ENCODE data around the gene OSBPL5.
"Not testable (repeated sequence)": the region's sequence is repeated elsewhere in the genome, so short reads cannot be mapped to it uniquely, and the experiment has no call there.

The OSBPL5 gene

GRCh38 chr11:3120071-3120792 is 44.9 kb downstream of the OSBPL5 start:
- Mint-ChIP-seq H3K4me1 (no peaks in the 10 kb centered on the region), H3K27ac (peak overlapping the region in 1 of 2 donors; percentile 34), H3K9me3 (peaks cover 1 to 2% of the 10 kb centered on the region in 2 donors), H3K27me3 (no peaks in the 10 kb centered on the region), H3K4me3 (no peak overlapping the region)
- ATAC-seq (no peak), DNase-seq (no peak)

DNA sequence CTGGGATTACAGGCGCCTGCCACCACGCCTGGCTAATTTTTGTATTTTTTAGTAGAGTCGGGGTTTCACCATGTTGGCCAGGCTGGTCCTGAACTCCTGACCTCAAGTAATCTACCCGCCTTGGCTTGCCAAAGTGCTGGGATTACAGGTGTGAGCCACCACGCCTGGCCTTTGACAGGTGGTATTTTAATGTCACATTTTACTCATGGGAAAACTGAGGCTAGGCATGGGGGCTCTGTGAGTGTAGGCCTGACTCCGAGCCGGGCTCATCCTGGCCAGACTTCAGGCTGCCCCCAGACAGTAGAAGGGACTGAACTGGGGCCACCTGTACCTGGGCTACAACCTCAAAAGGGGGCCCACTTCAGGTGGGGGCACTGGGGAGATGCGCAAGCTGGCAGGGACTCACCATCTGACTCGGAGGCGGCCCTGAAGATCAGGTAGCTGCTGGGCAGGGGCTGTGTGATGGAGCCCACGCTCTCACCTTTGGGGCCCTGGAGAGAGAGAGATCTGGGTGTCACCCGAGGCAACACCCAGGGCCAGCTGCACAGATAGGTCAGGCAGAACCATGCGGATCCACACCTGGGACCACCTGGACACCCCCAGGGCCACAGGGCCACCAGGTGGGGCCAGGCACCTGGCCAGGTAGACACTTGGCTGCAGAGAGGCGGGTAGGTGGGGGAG is 45.8 kb downstream of the OSBPL5 start:
- H3K4me3 Mint-ChIP-seq: no peak overlapping the region
- DNase-seq (no peak), ATAC-seq (no peak)

DNA sequence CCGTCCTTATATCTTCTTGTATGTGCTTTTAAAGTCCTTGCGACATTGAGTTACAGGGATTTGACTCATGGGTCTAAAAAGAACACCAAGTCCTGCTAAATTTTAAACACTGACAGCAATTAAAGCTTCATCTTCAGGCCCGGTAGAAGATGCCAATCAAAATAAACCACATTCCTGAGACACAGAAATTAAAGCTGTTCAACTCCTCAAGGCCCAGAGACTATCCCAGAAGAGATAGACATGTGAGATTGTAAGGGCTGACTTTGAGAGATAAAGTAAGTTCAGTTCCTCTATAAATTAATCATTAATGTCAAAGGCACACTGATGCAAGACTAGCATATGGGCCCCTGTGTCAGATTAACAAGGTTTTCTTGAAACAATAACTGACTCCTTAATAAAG is 49.8 kb downstream of the OSBPL5 start:
- Mint-ChIP-seq H3K27ac (no peak overlapping the region), H3K4me3 (no peak overlapping the region), H3K9me3 (peaks cover 5 to 14% of the 10 kb centered on the region in 2 donors), H3K27me3 (no peaks in the 10 kb centered on the region), H3K4me1 (no peaks in the 10 kb centered on the region)
- no peak for ATAC-seq
- no peak for DNase-seq

More for the DNA sequence above, 45.8 kb downstream of the OSBPL5 start:
- H3K9me3 Mint-ChIP-seq: peaks cover 5 to 9% of the 10 kb centered on the region in 2 donors
- H3K27ac Mint-ChIP-seq: peak overlapping the region in 1 of 2 donors; percentile 54
- H3K27me3 Mint-ChIP-seq: no peaks in the 10 kb centered on the region
- no peaks in the 10 kb centered on the region for H3K4me1 Mint-ChIP-seq

- H3K27me3 Mint-ChIP-seq, ATAC-seq, H3K4me1 Mint-ChIP-seq, H3K27ac Mint-ChIP-seq, DNase-seq, H3K4me3 Mint-ChIP-seq: not testable (repeated sequence)
- H3K9me3 Mint-ChIP-seq: peaks cover 5 to 14% of the 10 kb centered on the region in 2 donors
Observed at GRCh38 chr11:3113661-3114060, 51.4 kb downstream of the OSBPL5 start.

DNA sequence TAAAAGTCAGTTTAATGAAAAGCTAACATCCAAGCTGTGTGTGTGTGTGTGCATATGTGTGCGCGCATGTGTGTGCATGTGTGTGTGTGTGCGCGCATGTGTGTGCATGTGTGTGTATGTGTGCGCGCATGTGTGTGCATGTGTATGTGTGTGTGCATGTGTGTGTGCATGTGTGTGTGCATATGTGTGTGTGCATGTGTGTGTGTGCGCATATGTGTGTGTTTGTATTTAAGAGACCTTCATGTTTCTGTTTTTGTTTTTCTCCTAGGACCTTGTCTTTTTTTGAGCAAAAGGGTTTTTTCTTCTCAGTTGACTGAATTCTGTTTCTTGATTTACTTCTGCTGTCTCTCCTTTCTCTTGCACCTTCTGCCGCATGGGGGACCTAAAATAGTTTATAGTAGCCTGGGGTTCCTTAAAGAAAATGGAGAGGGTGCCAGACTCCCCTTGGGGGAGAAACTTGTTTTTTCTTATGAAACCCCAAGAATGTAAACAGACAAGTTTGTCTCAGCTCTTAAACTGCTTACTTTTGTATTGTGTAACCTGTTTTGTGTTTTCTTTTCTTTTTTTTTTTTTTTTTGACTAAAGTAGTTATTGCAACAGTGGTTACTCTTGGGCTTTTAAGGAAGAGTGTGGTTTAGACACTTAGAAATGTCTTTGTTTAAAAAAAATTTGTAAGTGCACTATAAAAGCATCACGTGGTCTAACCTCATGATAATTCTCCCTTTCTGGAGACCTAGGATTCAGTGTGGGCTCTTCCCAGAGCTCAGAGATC is 53.0 kb downstream of the OSBPL5 start:
- Mint-ChIP-seq H3K9me3 (peaks cover 5 to 14% of the 10 kb centered on the region in 2 donors), H3K4me1 (no peaks in the 10 kb centered on the region), H3K27me3 (no peaks in the 10 kb centered on the region), H3K27ac (no peak overlapping the region), H3K4me3 (no peak overlapping the region)
- ATAC-seq (no peak), DNase-seq (no peak)

- no peak overlapping the region for H3K27ac Mint-ChIP-seq
- no peaks in the 10 kb centered on the region for H3K4me1 Mint-ChIP-seq
- ATAC-seq (no peak), DNase-seq (no peak)
- H3K4me3 Mint-ChIP-seq: no peak overlapping the region
- peaks cover 5 to 14% of the 10 kb centered on the region in 2 donors for H3K9me3 Mint-ChIP-seq
- no peaks in the 10 kb centered on the region for H3K27me3 Mint-ChIP-seq
Observed at GRCh38 chr11:3111466-3111865, 53.6 kb downstream of the OSBPL5 start.

- Mint-ChIP-seq H3K27ac (no peak overlapping the region), H3K27me3 (no peaks in the 10 kb centered on the region), H3K9me3 (peaks cover 3 to 10% of the 10 kb centered on the region in 2 donors), H3K4me3 (no peak overlapping the region), H3K4me1 (no peaks in the 10 kb centered on the region)
- peak; percentile 84 for ATAC-seq
- peak; percentile 50 to 57 for DNase-seq
Observed at GRCh38 chr11:3109921-3110706, 55.0 kb downstream of the OSBPL5 start.

DNA sequence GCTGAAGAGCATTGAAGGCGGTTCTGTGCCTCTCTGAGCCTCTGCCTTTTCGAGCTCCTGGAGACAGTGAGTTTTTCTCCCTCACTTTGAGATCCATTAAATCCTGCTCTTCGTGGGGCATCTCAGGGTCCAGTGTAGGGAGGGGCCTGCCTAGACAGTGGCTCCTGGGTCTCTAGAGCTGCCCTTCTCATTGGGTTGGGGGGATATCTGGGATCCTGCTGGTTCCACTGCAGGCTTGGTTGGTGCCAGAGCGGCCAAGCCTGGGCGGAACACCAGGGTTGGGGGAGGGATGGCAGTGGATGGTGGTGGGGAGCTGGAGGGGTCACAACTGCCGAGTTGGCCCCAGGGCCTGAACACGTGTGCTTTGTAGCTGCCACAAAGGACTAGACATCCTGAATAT is 55.7 kb downstream of the OSBPL5 start:
- H3K27ac Mint-ChIP-seq: no peak overlapping the region
- DNase-seq (no peak), ATAC-seq (no peak)
- no peak overlapping the region for H3K4me3 Mint-ChIP-seq
- peaks cover 0 to 6% of the 10 kb centered on the region in 2 donors for H3K9me3 Mint-ChIP-seq
- H3K27me3 Mint-ChIP-seq: no peaks in the 10 kb centered on the region
- no peaks in the 10 kb centered on the region for H3K4me1 Mint-ChIP-seq

DNA sequence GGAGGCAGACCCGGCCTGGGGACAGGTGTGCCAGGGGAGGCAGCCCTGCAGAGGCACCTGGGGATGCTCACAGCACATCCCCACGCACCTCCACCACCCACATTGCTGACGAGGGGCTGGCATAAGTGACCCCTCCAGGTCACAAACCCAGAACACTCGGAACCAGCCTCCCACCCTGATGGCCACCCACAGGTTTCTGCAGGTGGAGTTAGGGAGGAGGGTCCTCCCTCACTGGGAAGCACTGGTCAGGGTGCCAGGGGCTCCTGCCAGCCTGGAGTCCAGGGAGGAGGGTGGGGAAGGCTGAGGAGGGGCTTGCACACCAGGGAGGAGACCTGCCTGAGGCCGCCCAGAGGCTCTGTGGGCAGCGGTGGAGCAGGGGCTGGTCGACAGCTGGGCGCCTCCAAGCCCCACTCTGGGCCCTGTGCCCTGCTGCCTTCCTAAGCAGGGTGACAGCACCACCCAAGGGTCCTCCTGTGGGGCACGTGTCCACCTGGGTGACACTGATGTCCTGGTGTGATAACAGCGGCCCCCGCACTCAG is 56.9 kb downstream of the OSBPL5 start:
- Mint-ChIP-seq H3K4me1 (no peaks in the 10 kb centered on the region), H3K9me3 (no peaks in the 10 kb centered on the region), H3K4me3 (no peak overlapping the region), H3K27ac (peak overlapping the region in 1 of 2 donors; percentile 86), H3K27me3 (no peaks in the 10 kb centered on the region)
- ATAC-seq (no peak), DNase-seq (no peak)

DNA sequence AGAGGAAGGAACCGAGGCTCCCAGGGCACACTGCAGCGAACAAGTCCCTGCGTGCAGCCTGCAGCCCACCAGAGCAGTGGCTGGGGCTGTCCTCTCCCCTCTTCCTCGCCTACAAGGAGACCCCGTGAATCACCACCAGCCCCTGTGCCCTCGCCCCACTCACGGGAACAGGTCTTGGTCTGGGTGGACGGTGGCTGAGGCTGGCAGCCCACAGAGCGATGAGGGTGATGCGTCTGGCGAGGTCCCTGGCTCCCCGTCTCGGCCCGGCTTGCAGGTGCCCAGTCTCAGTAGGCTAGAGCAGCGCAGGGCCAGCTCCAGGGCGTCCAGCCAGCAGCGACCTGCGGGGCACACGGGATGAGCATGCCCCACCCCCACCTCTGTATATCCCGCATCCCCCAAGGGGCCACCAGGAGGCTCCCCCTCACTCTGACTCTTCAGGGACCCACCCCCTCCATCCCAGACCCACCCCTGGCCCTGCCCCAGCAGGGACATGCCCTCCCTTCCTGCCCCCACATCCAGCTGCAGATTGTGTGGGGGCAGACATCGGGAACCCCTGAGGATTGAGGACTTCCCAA is 57.4 kb downstream of the OSBPL5 start:
- no peaks in the 10 kb centered on the region for H3K9me3 Mint-ChIP-seq
- H3K27ac Mint-ChIP-seq: peak overlapping the region in 1 of 2 donors; percentile 25
- no peaks in the 10 kb centered on the region for H3K4me1 Mint-ChIP-seq
- H3K4me3 Mint-ChIP-seq: no peak overlapping the region
- no peak for DNase-seq
- ATAC-seq: no peak
- H3K27me3 Mint-ChIP-seq: no peaks in the 10 kb centered on the region

DNA sequence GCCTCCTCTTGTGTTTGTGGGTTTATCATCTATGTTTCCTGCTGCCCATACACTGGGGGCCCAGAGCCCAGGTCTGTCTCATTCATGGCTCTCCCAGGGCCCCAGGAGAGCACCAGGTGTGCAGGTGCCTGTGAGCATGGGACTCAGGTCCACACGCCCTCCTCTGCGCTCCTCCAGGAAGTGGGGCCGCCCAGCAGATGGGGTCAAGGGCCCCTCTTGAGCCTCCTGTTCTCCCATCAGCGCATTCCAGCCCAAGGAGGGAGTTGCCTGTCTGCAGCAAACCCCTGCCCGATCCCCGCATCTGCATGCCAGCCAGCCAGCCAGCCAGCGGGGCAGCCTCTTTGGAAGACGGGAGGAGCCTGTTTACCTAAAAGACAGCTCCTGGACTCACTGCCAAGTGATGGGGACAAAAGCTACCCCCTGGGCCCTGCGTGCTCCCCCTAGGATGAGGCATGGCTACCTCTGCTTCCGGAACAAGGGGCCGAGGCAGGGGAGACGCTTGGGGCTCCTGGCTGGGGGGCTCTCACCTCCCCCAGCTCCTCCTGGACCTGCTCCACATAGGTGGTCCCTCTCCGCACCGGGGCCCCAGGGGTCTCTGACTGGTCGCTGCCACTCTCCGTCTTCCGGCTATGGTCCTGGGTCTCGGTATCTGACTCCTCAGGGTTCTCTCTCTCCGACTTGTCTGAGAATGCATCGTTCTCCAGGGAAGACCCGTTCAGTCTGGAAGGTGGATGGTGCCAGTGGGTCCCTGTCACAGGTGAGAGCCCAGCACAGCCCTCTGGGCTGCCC is 58.2 kb downstream of the OSBPL5 start:
- no peaks in the 10 kb centered on the region for H3K4me1 Mint-ChIP-seq
- H3K27me3 Mint-ChIP-seq: no peaks in the 10 kb centered on the region
- no peak for ATAC-seq
- no peaks in the 10 kb centered on the region for H3K9me3 Mint-ChIP-seq
- peak overlapping the region in 1 of 2 donors; percentile 79 for H3K27ac Mint-ChIP-seq
- no peak for DNase-seq
- H3K4me3 Mint-ChIP-seq: no peak overlapping the region

- ATAC-seq (no peak), DNase-seq (no peak)
- Mint-ChIP-seq H3K9me3 (no peaks in the 10 kb centered on the region), H3K4me3 (no peak overlapping the region), H3K27me3 (no peaks in the 10 kb centered on the region), H3K27ac (peak overlapping the region in 1 of 2 donors; percentile 79), H3K4me1 (no peaks in the 10 kb centered on the region)
Observed at GRCh38 chr11:3105791-3106735, 59.0 kb downstream of the OSBPL5 start.

Data from stimulated activated naive CD8-positive, alpha-beta T cell treated with anti-CD3 and anti-CD28 coated beads, Interleukin-15, amount 100 ng/mL, for 72 hours (primary cell).